Stimulated activated CD8-positive, alpha-beta memory T cell treated with anti-CD3 and anti-CD28 coated beads, Interleukin-4, amount 100 ng/mL, for 4 hours (primary cell): ENCODE data around the gene TBC1D14.
"Not testable (repeated sequence)": the region's sequence is repeated elsewhere in the genome, so short reads cannot be mapped to it uniquely, and the experiment has no call there.

Source experiments
- DNase-seq, 2 donors: peaks; one replicate each; pipeline ENCODE4 v3.0.0-alpha.2; 2020; ENCODE audit warnings: low read depth in 2 of 2, low spot score in 1 of 2

Gene TBC1D14

DNA sequence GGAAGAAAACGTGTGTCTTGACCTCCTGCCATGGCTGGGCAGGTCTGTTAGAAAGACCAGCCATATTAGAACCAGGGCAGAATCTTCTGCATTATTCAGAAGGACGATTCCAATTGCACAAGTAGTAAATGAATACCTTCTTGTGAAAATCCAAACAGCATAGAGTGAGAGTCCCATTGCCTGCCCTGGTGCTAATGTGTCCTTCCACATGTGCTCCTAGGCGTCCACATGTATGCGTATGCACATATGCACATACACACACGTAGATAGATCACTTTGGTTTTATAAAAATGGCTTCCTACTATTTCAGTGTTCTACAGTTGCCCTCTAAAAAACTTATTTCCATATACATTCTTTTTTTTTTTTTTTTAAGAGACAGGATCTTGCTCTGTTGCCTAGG, 168.4 kb downstream of the TBC1D14 start:
- DNase-seq: no peak

DNA sequence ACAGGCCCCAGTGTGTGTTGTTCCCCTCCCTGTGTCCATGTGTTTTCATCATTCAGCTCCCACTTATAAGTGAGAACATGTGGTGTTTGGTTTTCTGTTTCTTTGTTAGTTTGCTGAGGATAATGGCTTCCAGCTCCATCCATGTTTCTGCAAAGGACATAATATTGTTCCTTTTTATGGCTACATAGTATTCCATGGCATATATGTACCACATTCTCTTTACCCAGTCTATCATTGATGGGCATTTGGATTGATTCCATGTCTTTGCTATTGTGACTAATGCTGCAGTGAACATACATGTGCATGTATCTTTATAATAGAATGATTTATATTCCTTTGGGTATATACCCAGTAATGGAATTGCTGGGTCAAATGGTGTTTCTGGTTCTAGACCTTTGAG, 169.9 kb downstream of the TBC1D14 start:
- DNase-seq: not testable (repeated sequence)

DNA sequence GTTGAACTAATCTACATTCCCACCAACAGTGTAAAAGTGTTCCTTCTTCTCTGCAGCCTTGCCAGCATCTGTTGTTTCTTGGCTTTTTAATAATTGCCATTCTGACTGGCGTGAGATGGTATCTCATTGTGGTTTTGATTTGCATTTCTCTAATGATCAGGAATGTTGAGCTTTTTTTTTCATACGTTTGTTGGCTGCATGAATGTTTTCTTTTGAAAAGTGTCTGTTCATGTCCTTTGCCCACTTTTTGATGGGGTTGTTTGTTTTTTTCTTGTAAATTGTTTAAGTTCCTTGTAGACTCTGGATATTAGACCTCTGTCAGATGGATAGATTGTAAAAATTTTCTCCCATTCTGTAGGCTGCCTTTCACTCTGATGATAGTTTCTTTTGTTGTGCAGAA, 170.3 kb downstream of the TBC1D14 start:
- DNase-seq: not testable (repeated sequence)
